Fibroblast of mammary gland (primary cell): ENCODE results near the gene TSSK2.

ENCODE experiments used
- DNase-seq: peaks from one replicate; pipeline ENCODE4 v3.0.0-alpha.2; 2010; ENCODE audit warnings: low read depth
- H3K4me3 ChIP-seq: 2 replicates; pipeline ENCODE4 v1.5.1; 2011; ENCODE audit warnings: low read depth, mild to moderate bottlenecking, low read length, moderate library complexity; ENCODE audit not compliant: control insufficient read depth
- TF ChIP-seq, protein P1 (sequence below): conservative IDR thresholded peaks from 2 replicates; pipeline ENCODE4 v1.5.1; 2011; ENCODE audit warnings: low read depth, low read length, inconsistent platforms; ENCODE audit not compliant: control insufficient read depth, insufficient read depth

Gene TSSK2

DNA sequence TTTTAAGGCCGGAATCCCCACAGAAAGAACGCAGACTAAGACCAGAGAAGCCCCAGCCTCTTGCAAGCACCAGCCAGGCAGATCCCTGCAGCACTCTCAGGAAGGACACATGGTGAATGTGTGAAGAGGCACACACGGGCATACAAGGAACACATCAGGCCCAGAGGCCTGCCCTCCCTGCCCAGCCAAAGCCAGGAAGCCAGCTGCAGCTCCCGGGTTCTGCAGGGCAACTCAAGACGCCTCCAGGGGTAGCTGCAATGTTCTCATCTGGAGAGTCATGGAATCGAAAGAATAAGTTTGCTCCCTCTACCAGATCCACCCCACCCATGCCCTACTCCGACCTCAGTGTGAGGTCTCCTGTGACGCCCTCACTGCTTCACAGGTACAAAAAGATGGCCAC, 11.2 kb upstream of the TSSK2 start:
- TF ChIP-seq, protein P1, sequence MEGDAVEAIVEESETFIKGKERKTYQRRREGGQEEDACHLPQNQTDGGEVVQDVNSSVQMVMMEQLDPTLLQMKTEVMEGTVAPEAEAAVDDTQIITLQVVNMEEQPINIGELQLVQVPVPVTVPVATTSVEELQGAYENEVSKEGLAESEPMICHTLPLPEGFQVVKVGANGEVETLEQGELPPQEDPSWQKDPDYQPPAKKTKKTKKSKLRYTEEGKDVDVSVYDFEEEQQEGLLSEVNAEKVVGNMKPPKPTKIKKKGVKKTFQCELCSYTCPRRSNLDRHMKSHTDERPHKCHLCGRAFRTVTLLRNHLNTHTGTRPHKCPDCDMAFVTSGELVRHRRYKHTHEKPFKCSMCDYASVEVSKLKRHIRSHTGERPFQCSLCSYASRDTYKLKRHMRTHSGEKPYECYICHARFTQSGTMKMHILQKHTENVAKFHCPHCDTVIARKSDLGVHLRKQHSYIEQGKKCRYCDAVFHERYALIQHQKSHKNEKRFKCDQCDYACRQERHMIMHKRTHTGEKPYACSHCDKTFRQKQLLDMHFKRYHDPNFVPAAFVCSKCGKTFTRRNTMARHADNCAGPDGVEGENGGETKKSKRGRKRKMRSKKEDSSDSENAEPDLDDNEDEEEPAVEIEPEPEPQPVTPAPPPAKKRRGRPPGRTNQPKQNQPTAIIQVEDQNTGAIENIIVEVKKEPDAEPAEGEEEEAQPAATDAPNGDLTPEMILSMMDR: no peak
- no peak for DNase-seq
- H3K4me3 ChIP-seq: no peak overlapping the region

DNA sequence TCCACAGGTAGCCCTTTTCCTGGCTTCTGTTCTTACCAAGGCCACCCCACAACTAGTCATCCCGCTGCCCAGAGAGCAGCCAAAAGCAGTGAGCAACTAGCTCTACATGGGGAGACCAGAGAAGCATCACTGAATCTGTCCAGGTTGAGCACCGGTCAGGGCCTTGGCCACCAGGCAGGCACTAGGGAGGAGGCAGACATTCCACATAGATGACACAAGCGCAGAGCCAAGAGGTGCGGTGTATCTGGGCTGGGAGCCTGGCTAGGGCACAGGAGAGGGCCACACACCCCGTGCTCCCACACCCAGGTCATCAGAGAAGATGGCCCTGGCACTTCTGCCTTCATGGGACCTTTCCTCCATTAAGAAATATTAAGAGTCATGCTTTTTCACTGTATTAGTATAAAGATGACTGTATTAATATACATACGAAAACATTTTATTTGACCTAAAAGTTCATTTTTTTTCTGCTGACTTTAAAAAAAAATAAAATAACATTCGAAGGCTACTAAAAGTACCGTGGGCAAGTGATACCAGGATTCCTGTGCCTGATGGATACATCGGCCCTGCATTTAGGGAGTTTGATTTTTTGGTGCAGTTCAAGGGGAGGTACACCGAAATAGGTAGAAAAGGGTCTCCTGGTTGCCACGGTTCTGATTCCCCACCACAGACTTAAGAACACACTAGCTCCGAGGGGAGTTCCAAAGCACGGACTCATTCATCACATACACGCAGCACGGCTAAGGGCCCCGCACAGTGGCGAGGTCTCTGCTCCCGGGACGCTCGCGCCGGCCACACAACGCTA, 10.1 kb upstream of the TSSK2 start:
- TF ChIP-seq, protein P1: no peak
- peak; percentile 40 for DNase-seq
- peak overlapping the region; percentile 76 for H3K4me3 ChIP-seq

DNA sequence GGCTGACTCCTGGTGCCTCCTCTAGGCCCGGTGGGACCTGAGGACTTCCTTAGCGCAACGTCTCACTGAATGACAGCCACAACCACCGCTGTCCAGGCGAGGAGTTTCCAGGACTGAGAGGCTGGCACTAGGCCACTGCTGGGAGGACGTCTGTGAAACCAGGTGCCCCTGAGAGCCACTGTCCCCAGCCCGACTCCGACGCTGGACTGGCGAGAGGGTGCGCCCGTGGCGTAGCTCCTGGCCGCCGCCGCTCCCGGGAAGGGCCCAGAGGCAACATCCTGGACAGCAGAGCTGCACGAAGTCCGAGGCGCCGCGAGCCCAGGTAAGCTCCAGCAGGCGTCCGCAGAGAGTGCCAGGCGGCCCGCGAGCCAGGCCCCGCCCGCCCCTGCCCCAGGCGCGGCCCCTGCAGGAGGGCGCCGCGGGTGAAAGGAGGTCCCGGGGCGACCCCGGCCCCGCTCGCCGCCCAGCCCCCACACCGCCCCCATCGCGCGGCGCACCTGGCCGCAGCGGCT, 9.4 kb upstream of the TSSK2 start:
- peak overlapping the region; percentile 76 for H3K4me3 ChIP-seq
- TF ChIP-seq, protein P1: no peak
- DNase-seq: no peak

DNA sequence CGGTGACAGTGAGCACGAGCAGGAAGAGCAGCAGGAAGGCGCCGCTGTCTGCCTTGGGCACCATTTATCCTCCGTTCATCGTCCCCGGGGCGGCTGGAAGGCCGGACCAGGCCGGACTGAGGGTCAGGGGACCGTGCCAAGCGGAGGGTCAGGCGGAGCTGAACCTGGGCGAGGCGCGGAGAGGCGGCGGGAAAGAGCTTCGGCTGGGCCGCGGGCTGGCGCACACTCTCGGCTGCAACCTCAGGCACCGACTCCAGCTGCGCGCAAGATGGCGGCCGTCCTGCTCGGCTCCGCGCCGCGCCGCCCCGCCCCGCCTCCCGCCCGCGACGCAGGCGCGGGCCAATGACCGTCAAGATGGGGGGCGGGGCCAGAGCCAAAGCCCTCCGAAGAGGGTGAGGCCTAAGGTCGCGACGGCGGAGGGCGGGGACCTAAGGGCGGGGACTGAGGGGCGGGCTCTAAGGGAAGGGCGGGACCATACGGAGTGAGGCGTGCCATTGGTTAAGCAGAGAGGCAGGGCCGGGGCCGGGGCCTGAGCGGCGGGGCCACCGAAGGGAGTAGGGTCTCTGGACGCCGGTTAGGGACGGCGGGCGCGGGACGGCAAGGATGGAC, 8.9 kb upstream of the TSSK2 start, which contains the start of gene DGCR2:
TSS of gene DGCR2 (minus strand) at position 270 of the 609 bp plus-strand sequence. CDS start at position 64, 206 bp downstream.
- TF ChIP-seq, protein P1: no peak
- peak within 1 kb of the TSS; percentile 76 for H3K4me3 ChIP-seq
- peak; percentile 93 for DNase-seq

DNA sequence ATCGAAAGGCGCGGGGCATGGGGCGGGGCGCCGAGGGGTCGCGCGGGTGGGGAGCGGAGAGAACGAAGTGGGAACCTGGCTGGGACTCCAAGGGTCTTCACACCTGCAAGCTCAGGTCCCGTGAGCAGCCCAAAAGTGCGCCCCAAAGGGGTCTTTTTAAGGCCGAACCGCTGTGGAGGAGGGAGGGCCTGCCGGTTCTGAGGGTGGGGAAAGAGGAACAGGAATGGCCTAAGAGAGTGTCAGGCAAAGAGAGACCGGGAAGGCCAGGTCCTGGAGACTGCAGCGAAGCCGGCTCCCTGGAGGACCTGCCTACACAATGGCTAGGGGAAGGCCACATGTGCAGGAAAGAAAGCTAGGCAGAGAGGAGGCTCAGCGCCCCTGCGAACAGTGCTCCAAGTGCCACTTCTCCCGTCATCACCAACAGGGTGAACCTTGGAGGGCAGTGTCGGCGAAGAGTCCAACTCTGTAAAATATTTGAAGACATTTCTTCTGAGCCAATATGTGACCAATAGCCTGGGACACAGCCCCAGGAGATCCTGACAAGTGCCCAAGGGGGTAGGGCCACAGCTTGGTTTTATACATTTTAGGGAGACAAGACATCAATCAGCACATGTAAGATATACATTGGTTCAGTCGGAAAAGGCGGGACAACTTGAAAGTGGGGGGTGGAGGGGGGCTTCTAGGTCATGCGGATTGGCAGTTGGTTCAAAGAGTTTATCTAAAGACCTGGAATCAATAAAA, 8.2 kb upstream of the TSSK2 start:
- no peak for DNase-seq
- peak overlapping the region; percentile 46 for H3K4me3 ChIP-seq
- TF ChIP-seq, protein P1: no peak

DNA sequence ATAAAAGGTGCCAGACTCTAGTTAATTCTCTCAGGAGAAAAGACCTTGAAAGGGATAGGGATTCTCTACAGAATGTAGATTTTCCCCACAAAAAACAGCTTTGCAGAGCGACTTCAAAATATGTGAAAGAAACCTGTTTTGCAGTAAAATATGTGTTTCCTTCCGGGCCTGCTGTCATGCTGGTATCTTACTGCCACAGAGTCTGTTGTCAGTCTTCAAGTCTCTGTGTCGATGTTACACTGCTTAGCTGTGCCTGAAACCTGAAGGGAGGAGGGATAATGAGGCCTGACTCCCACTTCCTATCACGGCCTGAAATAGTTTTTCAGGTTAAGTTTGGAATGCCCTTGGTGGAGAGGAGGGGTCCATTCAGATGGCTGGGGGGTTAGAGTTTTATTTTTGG, 7.2 kb upstream of the TSSK2 start:
- no peak overlapping the region for H3K4me3 ChIP-seq

More for the DNA sequence above, 7.2 kb upstream of the TSSK2 start:
- no peak for DNase-seq
- TF ChIP-seq, protein P1: no peak
